HepG2 (cell line): ENCODE results near the gene NAB2. TPM values are rescaled to one million over a fixed set of nuclear protein-coding genes. Genes with fewer than 3 reads are reported as not detected.

Source experiments
- ATAC-seq: fragments of 200-7000 bp; cut with Tn5 transposase; 3 replicates; pipeline ENCODE4 v1.9.1; 2020; ENCODE audit warnings: mild to moderate bottlenecking, moderate library complexity
- BruUV-seq: library from RNA; stranded (reverse); fragments of 400-500 nt; replicated peaks from 2 replicates; lab custom pipeline; 2021; lab: Mats Ljungman, UMichigan
- CTCF ChIA-PET: fragments of 300-600 bp; formaldehyde crosslinking; extraction: SDS; loops from one replicate; lab custom pipeline; 2021; ENCODE audit warnings: low total read pairs, inconsistent platforms, low intra/inter-chr PET ratio; lab: Yijun Ruan, JAX
- POLR2A ChIA-PET: fragments of 350-600 bp; sonication (Branson Sonifier 250); formaldehyde crosslinking; loops from one replicate; lab custom pipeline; 2020; ENCODE audit warnings: antibody characterized with exemption, inconsistent platforms; lab: Yijun Ruan, JAX
- DNase-seq: peaks from one replicate; pipeline ENCODE4 v3.0.0-alpha.2; 2015; ENCODE audit warnings: low spot score
- FAIRE-seq: peaks from 3 replicates; lab custom pipeline; 2011; peaks lifted over from hg19 to GRCh38; lab: Jason Lieb, UNC
- H2AFZ ChIP-seq: one replicate; pipeline ENCODE4 v1.6.1; 2011; ENCODE audit warnings: low read length, inconsistent platforms
- H3K27ac ChIP-seq: fragments of 300-600 bp; 3 replicates; pipeline ENCODE4 v1.8.0; 2011; ENCODE audit warnings: mixed run types, mild to moderate bottlenecking, mixed read lengths, low read length, inconsistent platforms; ENCODE audit not compliant: insufficient read depth; ENCODE audit errors: extremely low read length
- H3K27me3 ChIP-seq, 2 experiments: fragments of 200-600 bp in 1 of 2; 2 replicates in 1 of 2; 3 replicates in 1 of 2; pipeline versions ENCODE4 v1.6.0 to v1.8.0; 2011; ENCODE audit warnings: low read length in 2 of 2, mild to moderate bottlenecking in 2 of 2, moderate library complexity in 2 of 2, inconsistent platforms in 1 of 2; ENCODE audit not compliant: insufficient read depth in 2 of 2, control insufficient read depth in 1 of 2
- H3K36me3 ChIP-seq, 2 experiments: fragments of 200-600 bp in 1 of 2; replicated peaks in 1 of 2; 2 replicates in 1 of 2; 3 replicates in 1 of 2; pipeline versions ENCODE4 v1.5.1 to v1.8.0; 2011; ENCODE audit warnings: low read length in 2 of 2, inconsistent platforms in 1 of 2; ENCODE audit not compliant: insufficient read depth in 2 of 2, control insufficient read depth in 1 of 2
- H3K4me1 ChIP-seq: 2 replicates; pipeline ENCODE4 v1.5.1; 2012; ENCODE audit warnings: low read length, inconsistent platforms; ENCODE audit not compliant: insufficient read depth
- H3K4me2 ChIP-seq: 2 replicates; pipeline ENCODE4 v1.6.0; 2011; ENCODE audit warnings: low read depth, low read length, inconsistent platforms
- H3K4me3 ChIP-seq, 3 experiments: fragments of 200-600 bp in 1 of 3; sonication (generic), shearing (Covaris generic) in 1 of 3; replicated peaks in 1 of 3; 2 replicates each; pipeline ENCODE4 v1.5.1; 2011 to 2016; ENCODE audit warnings: low read length in 3 of 3, inconsistent platforms in 2 of 3, low read depth in 2 of 3, mild to moderate bottlenecking in 2 of 3, control low read depth in 1 of 3, mixed read lengths in 1 of 3; ENCODE audit not compliant: insufficient read depth in 1 of 3
- H3K79me2 ChIP-seq: one replicate; pipeline ENCODE4 v1.6.1; 2011; ENCODE audit warnings: low read length, inconsistent platforms; ENCODE audit not compliant: insufficient read depth
- H3K9ac ChIP-seq: 2 replicates; pipeline ENCODE4 v1.6.0; 2011; ENCODE audit warnings: mild to moderate bottlenecking, low read depth, low read length, inconsistent platforms; ENCODE audit not compliant: insufficient read depth
- H3K9me3 ChIP-seq: 2 replicates; pipeline ENCODE4 v1.5.1; 2012; ENCODE audit warnings: mild to moderate bottlenecking, low read length
- H4K20me1 ChIP-seq: 2 replicates; pipeline ENCODE4 v1.6.0; 2011; ENCODE audit warnings: inconsistent platforms, mild to moderate bottlenecking, low read length, moderate library complexity; ENCODE audit not compliant: insufficient read depth
- CSRNP1 ChIP-seq: sonication (generic); formaldehyde crosslinking; IDR thresholded peaks from 2 replicates; pipeline ENCODE4 v1.8.1; 2023; ENCODE audit warnings: mild to moderate bottlenecking, missing genetic modification reagents
- KMT2B ChIP-seq: IDR thresholded peaks from 2 replicates; pipeline ENCODE4 v1.6.1; 2016; ENCODE audit warnings: missing genetic modification reagents, missing compliant biosample characterization
- PRDM10 ChIP-seq: sonication (generic); formaldehyde crosslinking; IDR thresholded peaks from 2 replicates; pipeline ENCODE4 v1.4.0; 2020; ENCODE audit warnings: low read depth, missing genetic modification reagents
- RAD21 ChIP-seq: fragments of 450-650 bp; formaldehyde crosslinking; IDR thresholded peaks from 2 replicates; pipeline ENCODE4 v1.5.0; 2020; ENCODE audit warnings: mild to moderate bottlenecking
- RFX1 ChIP-seq: fragments of 450-650 bp; IDR thresholded peaks from 2 replicates; pipeline ENCODE4 v1.6.1; 2017
- STAT5B ChIP-seq: sonication (generic); formaldehyde crosslinking; IDR thresholded peaks from 2 replicates; pipeline ENCODE4 v1.4.0; 2020; ENCODE audit warnings: missing genetic modification reagents
- THRA ChIP-seq: sonication (generic); formaldehyde crosslinking; IDR thresholded peaks from 2 replicates; pipeline ENCODE4 v1.4.0; 2020; ENCODE audit warnings: missing genetic modification reagents, borderline replicate concordance
- ZBTB33 ChIP-seq: sonication (generic); formaldehyde crosslinking; IDR thresholded peaks from 2 replicates; pipeline ENCODE4 v1.4.0; 2020; ENCODE audit warnings: missing genetic modification reagents
- ZNF879 ChIP-seq: sonication (generic); formaldehyde crosslinking; IDR thresholded peaks from 2 replicates; pipeline ENCODE4 v1.8.1; 2023; ENCODE audit warnings: missing genetic modification reagents
- WGBS: methylation state at CpG from one replicate; pipeline ENCODE4 v1.1.6; 2017; ENCODE audit warnings: low lambda C conversion rate; 5-methylcytosine and 5-hydroxymethylcytosine counted together
- in situ Hi-C: cut with HindIII; loops from 2 replicates; pipeline ENCODE4 v1.10.0; 2017; ENCODE audit warnings: low pct_unique_long_range_greater_than_20kb; ENCODE audit not compliant: extremely low pct_ligation_motif_present
- intact Hi-C: fragments of 100-400 bp; cut with micrococcal nuclease; formaldehyde crosslinking; loops from one replicate; pipeline ENCODE4 v1.10.0; 2022; ENCODE audit not compliant: unreplicated experiment
- polyA plus RNA-seq, 8 experiments: library from polyadenylated mRNA; depleted of rRNA in 3 of 8; stranded (reverse) in 7 of 8; unstranded in 1 of 8; fragments of >200 nt; fragmentation: Illumina TruSeq in 4 of 8; extraction: Trizol in 4 of 8; gene quantifications; 2 replicates each; pipeline versions ENCODE4 v1.2.1 to v1.2.3, GENCODE V29; 2011 to 2016; ENCODE audit warnings: low read depth in 4 of 8, missing spikeins in 1 of 8, mixed read lengths in 1 of 8; ENCODE audit not compliant: insufficient read depth in 1 of 8
- total RNA-seq, 5 experiments: library from RNA; depleted of rRNA; stranded (reverse); fragments of >200 nt; fragmentation: Illumina TruSeq; extraction: Trizol; gene quantifications; 2 replicates each; pipeline ENCODE4 v1.2.3, GENCODE V29; 2016; ENCODE audit warnings: low read depth in 1 of 5

Gene NAB2
- total and polyA plus RNA-seq, 2 of the 13 experiments (the other 11 are each of a cell fraction or from before 2014, with no cell fraction given) = 11.7 to 12.9 TPM

GRCh38 chr12:57080855-57081254 is 8.1 kb upstream of the NAB2 start (continued):
- TF ChIP-seq PRDM10 (CRISPR knock-in tag) = no peak

- H3K27ac ChIP-seq = no peak overlapping the region
- 80% methylated on average over 12 of the region's 12 CpGs for WGBS
- H3K9me3 ChIP-seq = no peaks in the 10 kb centered on the region
- FAIRE-seq = no peak
- H3K4me2 ChIP-seq = peak overlapping the region; percentile 90
- H3K4me1 ChIP-seq = peaks cover 26% of the 10 kb centered on the region
- in situ Hi-C loops (no loop called here), intact Hi-C loops (loop anchor here (1.0 kb wide), 1 partner anchor 8 kb away; the partner anchor contains the start of gene NEMP1)
- no TSS peak for BruUV-seq
- H3K27me3 ChIP-seq = no peaks in the 10 kb centered on the region; a peak in 1 of 5 replicates
- no peak for DNase-seq
- no peak for ATAC-seq
- ChIA-PET CTCF (no interaction called here), POLR2A (interaction anchor here (1.1 to 5.0 kb wide), 4 partner anchors 7 to 43 kb away, joined by 4 to 184 read pairs (median 42); partner anchors contain the start of genes LRP1, NEMP1 and STAT6)
- no peak overlapping the region for H2AFZ ChIP-seq
- H3K4me3 ChIP-seq = no peak overlapping the region; a peak in 1 of 6 replicates
- H3K79me2 ChIP-seq = peaks cover 15% of the 10 kb centered on the region
- peaks cover 0 to 4% of the 10 kb centered on the region in 2 experiments; a peak in 1 of 5 replicates for H3K36me3 ChIP-seq
- H3K9ac ChIP-seq = no peak overlapping the region
- no peaks in the 10 kb centered on the region for H4K20me1 ChIP-seq
- no peak for TF ChIP-seq ZNF879 (CRISPR knock-in tag)
- no peak for TF ChIP-seq CSRNP1
- no peak for TF ChIP-seq RAD21 (CRISPR knock-in tag)
- TF ChIP-seq THRA = no peak
- no peak for TF ChIP-seq ZBTB33 (CRISPR knock-in tag)
- TF ChIP-seq KMT2B (CRISPR knock-in tag) = no peak
- no peak for TF ChIP-seq RFX1
- TF ChIP-seq STAT5B (CRISPR knock-in tag) = no peak
These were observed 2.9 kb upstream of the NAB2 start for GRCh38 chr12:57085999-57086492.
